K562 (cell line): ENCODE data around the gene TMEM92. TPM values are rescaled to one million over a fixed set of nuclear protein-coding genes. Genes with fewer than 3 reads are reported as not detected.

Experiments
- ARNT ChIP-seq, 2 experiments: fragments of 450-650 bp; IDR thresholded peaks; 2 replicates each; pipeline ENCODE4 v1.6.1; 2016; ENCODE audit warnings: mild to moderate bottlenecking in 1 of 2
- CBFA2T2 ChIP-seq: fragments of 450-650 bp; conservative IDR thresholded peaks from 2 replicates; pipeline ENCODE4 v1.6.1; 2017; ENCODE audit warnings: mild to moderate bottlenecking
- DMBX1 ChIP-seq: fragments of 250-450 bp; sonication (Bioruptor Pico); IDR thresholded peaks from 2 replicates; pipeline ENCODE4 v1.8.0; 2022; ENCODE audit warnings: inconsistent platforms, mild to moderate bottlenecking, moderate library complexity, borderline replicate concordance
- DPF2 ChIP-seq: fragments of 450-650 bp; IDR thresholded peaks from 2 replicates; pipeline ENCODE4 v1.6.1; 2016
- EP400 ChIP-seq: fragments of 450-650 bp; IDR thresholded peaks from 2 replicates; pipeline ENCODE4 v1.6.1; 2017; ENCODE audit warnings: antibody characterized with exemption, mild to moderate bottlenecking, moderate library complexity
- ESRRB ChIP-seq: fragments of 250-450 bp; sonication (Bioruptor Pico); IDR thresholded peaks from 2 replicates; pipeline ENCODE4 v1.5.0; 2020; ENCODE audit warnings: mild to moderate bottlenecking, moderate library complexity, borderline replicate concordance
- EWSR1 ChIP-seq: fragments of 450-650 bp; IDR thresholded peaks from 2 replicates; pipeline ENCODE4 v1.6.1; 2018; ENCODE audit warnings: borderline replicate concordance, mild to moderate bottlenecking, low read depth, moderate library complexity; ENCODE audit not compliant: partially characterized antibody
- FOXP4 ChIP-seq: sonication (generic); formaldehyde crosslinking; IDR thresholded peaks from 2 replicates; pipeline ENCODE4 v1.8.0; 2022; ENCODE audit warnings: mild to moderate bottlenecking, missing genetic modification reagents, borderline replicate concordance
- HDAC1 ChIP-seq, 2 experiments: fragments of 450-650 bp; IDR thresholded peaks; 2 replicates each; pipeline ENCODE4 v1.6.1; 2016 to 2017; ENCODE audit warnings: inconsistent platforms in 1 of 2, mild to moderate bottlenecking in 1 of 2, moderate library complexity in 1 of 2
- HNRNPH1 ChIP-seq: fragments of 200-400 bp; formaldehyde crosslinking; optimal IDR thresholded peaks from 2 replicates; pipeline ENCODE3; 2017; ENCODE audit warnings: low read depth, mild to moderate bottlenecking, low read length, moderate library complexity
- LEF1 ChIP-seq: fragments of 450-650 bp; IDR thresholded peaks from 2 replicates; pipeline ENCODE4 v1.6.1; 2016; ENCODE audit warnings: mild to moderate bottlenecking
- MAFG ChIP-seq: fragments of 450-650 bp; conservative IDR thresholded peaks from 2 replicates; pipeline ENCODE4 v1.6.1; 2016; ENCODE audit warnings: missing genetic modification characterization, missing compliant biosample characterization
- MCM2 ChIP-seq: fragments of 450-650 bp; IDR thresholded peaks from 2 replicates; pipeline ENCODE4 v1.6.1; 2017; ENCODE audit warnings: low read depth, mild to moderate bottlenecking
- MCM7 ChIP-seq, 2 experiments: fragments of 450-650 bp; IDR thresholded peaks; 2 replicates each; pipeline ENCODE4 v1.6.1; 2016 to 2018
- NCOA6 ChIP-seq: fragments of 450-650 bp; IDR thresholded peaks from 2 replicates; pipeline ENCODE4 v1.6.1; 2017; ENCODE audit warnings: mild to moderate bottlenecking
- NFIX ChIP-seq: fragments of 250-450 bp; sonication (Bioruptor Pico); IDR thresholded peaks from 2 replicates; pipeline ENCODE4 v1.4.0; 2020; ENCODE audit warnings: low read depth, mild to moderate bottlenecking, moderate library complexity
- PCBP2 ChIP-seq: fragments of 200-400 bp; formaldehyde crosslinking; IDR thresholded peaks from 2 replicates; pipeline ENCODE4 v1.6.1; 2018; ENCODE audit warnings: low read length, low read depth, mild to moderate bottlenecking, moderate library complexity; ENCODE audit not compliant: poor library complexity, severe bottlenecking
- PPARD ChIP-seq: fragments of 250-450 bp; sonication (Bioruptor Pico); IDR thresholded peaks from 2 replicates; pipeline ENCODE4 v1.8.0; 2022; ENCODE audit warnings: inconsistent platforms, mild to moderate bottlenecking, moderate library complexity
- SNRNP70 ChIP-seq: fragments of 200-400 bp; formaldehyde crosslinking; optimal IDR thresholded peaks from 2 replicates; pipeline ENCODE3; 2017; ENCODE audit warnings: low read depth, low read length
- TAL1 ChIP-seq: fragments of 450-650 bp; IDR thresholded peaks from 2 replicates; pipeline ENCODE4 v1.6.1; 2016; ENCODE audit warnings: mild to moderate bottlenecking
- ZBTB1 ChIP-seq: sonication (generic); formaldehyde crosslinking; IDR thresholded peaks from 2 replicates; pipeline ENCODE4 v1.8.1; 2023; ENCODE audit warnings: missing genetic modification reagents, low read depth, mild to moderate bottlenecking, borderline replicate concordance
- ZBTB34 ChIP-seq: fragments of 250-450 bp; sonication (Bioruptor Pico); IDR thresholded peaks from 2 replicates; pipeline ENCODE4 v1.8.0; 2021; ENCODE audit warnings: mild to moderate bottlenecking, moderate library complexity
- ZFP91 ChIP-seq: sonication (generic); formaldehyde crosslinking; IDR thresholded peaks from 2 replicates; pipeline ENCODE4 v1.8.0; 2022; ENCODE audit warnings: mild to moderate bottlenecking, missing genetic modification reagents
- ZNF143 ChIP-seq: sonication (generic); formaldehyde crosslinking; IDR thresholded peaks from 2 replicates; pipeline ENCODE4 v1.9.0; 2022; ENCODE audit warnings: mild to moderate bottlenecking, missing genetic modification reagents
- ZNF282 ChIP-seq: sonication (generic); formaldehyde crosslinking; IDR thresholded peaks from 2 replicates; pipeline ENCODE4 v1.8.1; 2023; ENCODE audit warnings: missing genetic modification reagents
- ZNF316 ChIP-seq: fragments of 450-650 bp; IDR thresholded peaks from 2 replicates; pipeline ENCODE4 v1.6.1; 2016
- polyA plus RNA-seq, 8 experiments: library from polyadenylated mRNA; depleted of rRNA in 4 of 8; stranded (reverse) in 5 of 8; unstranded in 3 of 8; fragments of >200 nt; fragmentation: Nextera tagmentation in 2 of 8; fragmentation: Illumina TruSeq in 1 of 8; extraction: Ambion mirVana in 2 of 8; extraction: Trizol in 1 of 8; gene quantifications; 2 replicates each; pipeline versions ENCODE4 v1.2.1 to v1.2.3, GENCODE V29; 2011 to 2014; ENCODE audit warnings: inconsistent platforms in 1 of 8, missing spikeins in 1 of 8
- total RNA-seq, 7 experiments: library from RNA; depleted of rRNA in 6 of 7; stranded (reverse); fragments of >200 nt in 6 of 7; fragmentation: Illumina TruSeq in 2 of 7; extraction: Trizol in 2 of 7; gene quantifications; 2 replicates each; pipeline versions ENCODE4 v1.2.1 to v1.2.3, GENCODE V29; 2011 to 2021; ENCODE audit warnings: low replicate concordance in 1 of 7

TMEM92 gene
- total and polyA plus RNA-seq, 9 of the 15 experiments (the other 6 are each of a cell fraction or from before 2014, with no cell fraction given), result 0.14 to 2.1 (median 0.40) TPM

GRCh38 chr17:50319306-50320004 is 45.2 kb downstream of the TMEM92 start (continued):
- TF ChIP-seq EWSR1 (no peak), HDAC1 (IDR thresholded peaks at IDR 0.05) (no peak), ZFP91 (no peak), DMBX1 (CRISPR knock-in tag) (peak; percentile 96), ARNT (IDR thresholded peaks at IDR 0.05) (no peak), ZBTB1 (no peak), SNRNP70 (no peak), PCBP2 (no peak), ESRRB (CRISPR knock-in tag) (no peak), ZBTB34 (CRISPR knock-in tag) (no peak), TAL1 (no peak), PPARD (CRISPR knock-in tag) (no peak), MCM2 (no peak), MAFG (tag) (no peak), MCM7 (IDR thresholded peaks at IDR 0.05) (no peak), ZNF143 (CRISPR knock-in tag) (no peak), CBFA2T2 (no peak), LEF1 (no peak), NFIX (CRISPR knock-in tag) (no peak), HNRNPH1 (no peak), EP400 (no peak), NCOA6 (no peak), ZNF282 (CRISPR knock-in tag) (no peak), DPF2 (no peak), ZNF316 (no peak), FOXP4 (CRISPR knock-in tag) (no peak)
